Adrenal gland (tissue), 5 donors: Measurements from ENCODE around the gene KCNIP3.

Experiments used
- CTCF ChIP-seq, 6 experiments: fragments of 450-650 bp in 4 of 6; fragments of 200-600 bp in 2 of 6; sonication (generic) in 1 of 6; IDR thresholded peaks; 1 replicate in 5 of 6; 2 replicates in 1 of 6; pipeline versions ENCODE4 v1.5.1 to v1.8.0; 2016 to 2021; ENCODE audit warnings: antibody characterized with exemption in 6 of 6, mild to moderate bottlenecking in 2 of 6, moderate library complexity in 1 of 6
- POLR2A ChIP-seq, 2 donors: fragments of 450-650 bp; IDR thresholded peaks; one replicate each; pipeline ENCODE4 v1.6.1; 2017; ENCODE audit warnings: antibody characterized with exemption in 2 of 2, mild to moderate bottlenecking in 2 of 2, moderate library complexity in 1 of 2
- donor health status: DM: no; HTN: no; CAD: no.

DNA sequence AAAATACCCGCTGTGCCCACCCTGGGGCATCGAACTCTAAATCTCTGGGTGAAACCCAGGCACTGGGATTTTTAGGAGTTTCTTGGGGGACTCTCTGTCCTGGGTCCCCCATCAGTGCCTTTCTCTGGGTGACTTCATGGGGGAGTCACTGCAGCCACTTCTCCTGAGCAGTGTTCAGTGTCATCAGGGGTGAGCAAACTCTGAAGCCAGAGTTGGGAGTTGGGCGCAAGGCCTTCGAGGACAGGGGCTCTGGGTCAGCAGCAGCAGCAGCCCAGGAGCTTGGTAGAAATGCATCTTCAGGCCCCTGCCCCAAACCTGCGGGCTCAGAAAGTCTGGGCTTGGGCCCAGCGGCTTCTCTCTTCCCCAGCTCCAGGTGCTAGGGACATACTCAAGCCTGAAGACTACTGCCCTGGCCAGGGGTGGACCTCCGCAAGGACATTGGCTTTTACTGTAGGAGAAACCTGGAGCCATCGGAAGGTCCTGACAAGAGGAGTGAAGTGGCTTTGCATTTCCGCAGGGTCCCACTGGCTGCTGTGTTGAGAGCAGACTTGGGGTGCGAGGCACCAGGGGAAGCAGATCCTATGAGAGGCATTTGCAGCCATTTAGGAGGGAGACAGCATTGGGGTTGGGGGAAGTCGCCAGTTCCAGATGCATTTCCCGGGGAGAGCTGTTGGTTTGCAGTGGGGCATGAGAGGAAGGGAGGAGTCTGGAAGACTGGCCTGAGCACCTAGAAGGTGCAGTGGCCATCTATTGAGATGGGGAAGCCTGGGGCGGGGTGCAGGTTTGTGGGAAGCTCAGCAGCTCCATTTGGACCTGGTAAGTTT lies 53.8 kb downstream of the KCNIP3 start:
- TF ChIP-seq CTCF (IDR thresholded peaks at IDR 0.05) (no peak), POLR2A (IDR thresholded peaks at IDR 0.05) (no peak)
